Liver (tissue), 3 donors: Measurements from ENCODE around the gene SPARC.

ENCODE experiments used
- ATF3 ChIP-seq: IDR thresholded peaks from 2 replicates; pipeline ENCODE4 v1.6.1; 2016; ENCODE audit warnings: antibody characterized with exemption
- CTCF ChIP-seq: fragments of 150-350 bp; IDR thresholded peaks from 2 replicates; pipeline ENCODE4 v1.5.1; 2017; ENCODE audit warnings: improper control_type of control experiment, low read depth, low read length; ENCODE audit not compliant: missing input control
- FOXA2 ChIP-seq: IDR thresholded peaks from 2 replicates; pipeline ENCODE4 v1.6.1; 2016; ENCODE audit warnings: antibody characterized with exemption
- HNF4A ChIP-seq, 2 donors: conservative IDR thresholded peaks; 2 replicates each; pipeline ENCODE4 v1.6.1; 2016; ENCODE audit warnings: antibody characterized with exemption in 2 of 2, mild to moderate bottlenecking in 2 of 2
- JUND ChIP-seq, 2 donors: IDR thresholded peaks; 2 replicates each; pipeline ENCODE4 v1.6.1; 2016; ENCODE audit warnings: antibody characterized with exemption in 2 of 2
- MAX ChIP-seq: IDR thresholded peaks from 2 replicates; pipeline ENCODE4 v1.6.1; 2016; ENCODE audit warnings: antibody characterized with exemption
- REST ChIP-seq: IDR thresholded peaks from 2 replicates; pipeline ENCODE4 v1.6.1; 2016; ENCODE audit warnings: antibody characterized with exemption, mild to moderate bottlenecking
- RXRA ChIP-seq, 2 donors: IDR thresholded peaks; 2 replicates each; pipeline ENCODE4 v1.6.1; 2017 to 2018; ENCODE audit warnings: antibody characterized with exemption in 2 of 2, mild to moderate bottlenecking in 1 of 2
- SP1 ChIP-seq: IDR thresholded peaks from 2 replicates; pipeline ENCODE4 v1.6.1; 2018; ENCODE audit warnings: antibody characterized with exemption, mild to moderate bottlenecking
- TAF1 ChIP-seq: conservative IDR thresholded peaks from 2 replicates; pipeline ENCODE4 v1.6.1; 2016; ENCODE audit warnings: antibody characterized with exemption, mild to moderate bottlenecking
- donor health status: healthy.
- donor health status: healthy.

- TF ChIP-seq CTCF, result no peak
- TF ChIP-seq ATF3, result no peak
- TF ChIP-seq MAX, result no peak
- TF ChIP-seq HNF4A (conservative IDR thresholded peaks at IDR 0.05), result no peak
- TF ChIP-seq RXRA (IDR thresholded peaks at IDR 0.05), result no peak
- TF ChIP-seq JUND (IDR thresholded peaks at IDR 0.05), result no peak
- TF ChIP-seq REST, result no peak
- TF ChIP-seq FOXA2, result no peak
- TF ChIP-seq TAF1, result no peak
- TF ChIP-seq SP1, result no peak
Observed at GRCh38 chr5:151632524-151632923, 54.2 kb downstream of the SPARC start.
